Measurements from ENCODE around the gene KPNA5. TPM values are rescaled to one million over a fixed set of nuclear protein-coding genes. Genes with fewer than 3 reads are reported as not detected.
"Not testable (repeated sequence)": the region's sequence is repeated elsewhere in the genome, so short reads cannot be mapped to it uniquely, and the experiment has no call there.

KPNA5 gene
- total RNA-seq, 1 donor from 2014 or later: 21.9 TPM

DNA sequence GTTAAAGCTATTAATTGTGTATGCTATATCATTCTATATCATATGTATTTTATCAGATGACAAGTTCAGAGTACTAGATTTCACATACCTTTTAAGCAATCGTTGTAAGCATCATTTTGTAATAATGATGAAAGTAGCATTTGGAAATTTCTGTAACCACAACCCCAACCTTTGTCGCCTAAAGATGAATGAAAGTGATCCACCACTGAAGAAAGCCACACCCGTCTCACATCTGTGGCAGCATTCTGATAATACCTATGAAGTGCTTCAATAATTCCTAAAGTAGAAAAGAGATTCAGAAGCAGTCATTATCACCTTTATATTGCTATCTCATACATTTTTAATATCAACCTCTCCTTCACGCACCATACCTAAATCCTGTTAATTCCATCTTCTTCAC, 29.1 kb upstream of the KPNA5 start:
- no peak for DNase-seq
- Mint-ChIP-seq H3K4me1 (ENCODE audit: low read depth, unreplicated experiment) (no peaks in the 10 kb centered on the region), H3K9me3 (ENCODE audit: unreplicated experiment) (no peaks in the 10 kb centered on the region), H3K4me3 (ENCODE audit: unreplicated experiment) (no peak overlapping the region), H3K27me3 (ENCODE audit: unreplicated experiment) (no peaks in the 10 kb centered on the region), H3K36me3 (ENCODE audit: unreplicated experiment) (no peaks in the 10 kb centered on the region), H3K27ac (ENCODE audit: unreplicated experiment) (no peak overlapping the region)
- TF ChIP-seq, protein P1, sequence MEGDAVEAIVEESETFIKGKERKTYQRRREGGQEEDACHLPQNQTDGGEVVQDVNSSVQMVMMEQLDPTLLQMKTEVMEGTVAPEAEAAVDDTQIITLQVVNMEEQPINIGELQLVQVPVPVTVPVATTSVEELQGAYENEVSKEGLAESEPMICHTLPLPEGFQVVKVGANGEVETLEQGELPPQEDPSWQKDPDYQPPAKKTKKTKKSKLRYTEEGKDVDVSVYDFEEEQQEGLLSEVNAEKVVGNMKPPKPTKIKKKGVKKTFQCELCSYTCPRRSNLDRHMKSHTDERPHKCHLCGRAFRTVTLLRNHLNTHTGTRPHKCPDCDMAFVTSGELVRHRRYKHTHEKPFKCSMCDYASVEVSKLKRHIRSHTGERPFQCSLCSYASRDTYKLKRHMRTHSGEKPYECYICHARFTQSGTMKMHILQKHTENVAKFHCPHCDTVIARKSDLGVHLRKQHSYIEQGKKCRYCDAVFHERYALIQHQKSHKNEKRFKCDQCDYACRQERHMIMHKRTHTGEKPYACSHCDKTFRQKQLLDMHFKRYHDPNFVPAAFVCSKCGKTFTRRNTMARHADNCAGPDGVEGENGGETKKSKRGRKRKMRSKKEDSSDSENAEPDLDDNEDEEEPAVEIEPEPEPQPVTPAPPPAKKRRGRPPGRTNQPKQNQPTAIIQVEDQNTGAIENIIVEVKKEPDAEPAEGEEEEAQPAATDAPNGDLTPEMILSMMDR (IDR thresholded peaks at IDR 0.05; ENCODE audit: partially characterized antibody, unreplicated experiment): no peak

DNA sequence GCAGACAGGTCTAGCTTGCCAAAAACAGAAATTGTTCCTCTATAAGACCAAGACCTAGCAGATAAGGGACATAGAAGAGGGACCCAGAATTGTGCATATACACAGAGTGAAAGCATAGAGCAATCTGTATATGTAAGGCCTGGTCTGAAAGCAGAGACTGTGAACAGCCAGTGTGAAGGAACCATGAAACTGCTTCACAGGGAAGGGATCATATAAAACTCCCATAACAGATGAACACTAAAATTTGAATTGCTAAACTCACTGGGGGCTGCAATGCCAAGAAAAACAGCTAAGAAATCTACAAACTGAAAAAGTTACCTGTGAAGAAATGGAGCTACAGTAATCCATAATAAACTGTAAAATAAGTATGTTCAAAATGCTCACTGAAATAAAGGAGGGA, 19.4 kb upstream of the KPNA5 start:
- H3K36me3 Mint-ChIP-seq (ENCODE audit: unreplicated experiment): no peaks in the 10 kb centered on the region
- peaks cover 3% of the 10 kb centered on the region for H3K27me3 Mint-ChIP-seq (ENCODE audit: unreplicated experiment)
- TF ChIP-seq, protein P1 (IDR thresholded peaks at IDR 0.05; ENCODE audit: partially characterized antibody, unreplicated experiment): no peak
- no peak overlapping the region for H3K4me3 Mint-ChIP-seq (ENCODE audit: unreplicated experiment)
- no peak for DNase-seq
- H3K27ac Mint-ChIP-seq (ENCODE audit: unreplicated experiment): no peak overlapping the region
- no peaks in the 10 kb centered on the region for H3K9me3 Mint-ChIP-seq (ENCODE audit: unreplicated experiment)
- H3K4me1 Mint-ChIP-seq (ENCODE audit: low read depth, unreplicated experiment): peaks cover 8% of the 10 kb centered on the region

DNA sequence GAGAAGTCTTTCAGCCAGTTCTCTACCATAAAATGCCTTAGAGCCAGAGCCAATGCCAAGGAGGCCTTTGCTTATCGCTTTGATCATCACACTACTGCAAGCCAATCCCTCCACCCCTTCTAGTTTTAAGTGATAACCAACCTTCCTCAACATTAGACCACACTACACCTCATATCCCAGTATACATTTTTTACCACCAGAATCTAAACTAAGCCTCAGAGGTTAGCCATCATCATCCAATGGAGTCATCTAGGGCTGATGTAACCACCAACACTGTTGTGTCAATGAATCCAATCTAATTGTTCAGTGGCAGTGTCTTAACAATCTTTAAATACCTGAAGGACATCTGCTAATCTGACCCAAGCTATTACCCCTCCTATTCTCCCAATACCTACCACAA, 18.8 kb upstream of the KPNA5 start:
- DNase-seq: no peak
- Mint-ChIP-seq H3K9me3 (ENCODE audit: unreplicated experiment) (no peaks in the 10 kb centered on the region), H3K27me3 (ENCODE audit: unreplicated experiment) (peaks cover 3% of the 10 kb centered on the region), H3K27ac (ENCODE audit: unreplicated experiment) (no peak overlapping the region), H3K4me1 (ENCODE audit: low read depth, unreplicated experiment) (peaks cover 8% of the 10 kb centered on the region), H3K4me3 (ENCODE audit: unreplicated experiment) (no peak overlapping the region), H3K36me3 (ENCODE audit: unreplicated experiment) (no peaks in the 10 kb centered on the region)
- TF ChIP-seq, protein P1 (IDR thresholded peaks at IDR 0.05; ENCODE audit: partially characterized antibody, unreplicated experiment): no peak

DNA sequence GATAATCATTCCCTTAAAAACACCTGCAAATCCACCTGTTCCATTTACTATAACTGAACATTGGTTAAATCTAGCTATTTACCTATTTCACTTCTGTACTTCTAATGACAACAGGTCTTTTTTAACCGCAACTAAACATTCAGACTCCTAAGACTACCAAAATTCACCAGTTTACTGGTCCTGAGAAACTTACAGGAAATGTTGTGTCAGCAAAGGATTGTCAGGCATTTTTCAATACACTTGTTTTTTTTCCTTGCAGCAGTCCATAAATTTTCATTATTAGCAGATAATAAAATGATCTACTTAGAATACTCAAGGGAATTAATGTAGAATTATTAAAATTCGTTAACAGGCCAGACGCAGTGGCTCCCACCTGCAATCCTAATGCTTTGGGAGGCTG, 17.7 kb upstream of the KPNA5 start:
- TF ChIP-seq, protein P1 (IDR thresholded peaks at IDR 0.05; ENCODE audit: partially characterized antibody, unreplicated experiment): no peak
- H3K9me3 Mint-ChIP-seq (ENCODE audit: unreplicated experiment): no peaks in the 10 kb centered on the region
- H3K36me3 Mint-ChIP-seq (ENCODE audit: unreplicated experiment): no peaks in the 10 kb centered on the region
- no peak for DNase-seq
- H3K27ac Mint-ChIP-seq (ENCODE audit: unreplicated experiment): no peak overlapping the region
- no peak overlapping the region for H3K4me3 Mint-ChIP-seq (ENCODE audit: unreplicated experiment)
- H3K4me1 Mint-ChIP-seq (ENCODE audit: low read depth, unreplicated experiment): peaks cover 9% of the 10 kb centered on the region
- peaks cover 3% of the 10 kb centered on the region for H3K27me3 Mint-ChIP-seq (ENCODE audit: unreplicated experiment)

DNA sequence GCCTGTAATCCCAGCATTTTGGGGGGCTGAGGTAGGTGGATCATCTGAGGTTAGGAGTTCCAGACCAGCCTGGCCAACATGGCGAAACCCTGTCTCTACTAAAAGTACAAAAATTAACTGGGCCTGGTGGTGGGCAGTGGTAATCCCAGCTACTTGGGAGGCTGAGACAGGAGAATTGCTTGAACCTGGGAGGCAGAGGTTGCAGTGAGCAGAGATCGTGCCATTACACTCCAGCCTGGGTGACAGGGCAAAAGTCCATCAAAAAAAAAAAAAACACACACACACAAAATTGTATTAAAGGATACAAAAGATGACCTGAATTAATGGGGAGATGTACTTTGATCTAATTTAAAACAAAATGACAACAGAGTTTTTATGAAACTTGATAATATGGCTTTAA, 16.8 kb upstream of the KPNA5 start:
- not testable (repeated sequence) for H3K4me1 Mint-ChIP-seq (ENCODE audit: low read depth, unreplicated experiment); H3K4me3 Mint-ChIP-seq (ENCODE audit: unreplicated experiment); DNase-seq; H3K27ac Mint-ChIP-seq (ENCODE audit: unreplicated experiment); H3K9me3 Mint-ChIP-seq (ENCODE audit: unreplicated experiment); H3K36me3 Mint-ChIP-seq (ENCODE audit: unreplicated experiment); H3K27me3 Mint-ChIP-seq (ENCODE audit: unreplicated experiment)

DNA sequence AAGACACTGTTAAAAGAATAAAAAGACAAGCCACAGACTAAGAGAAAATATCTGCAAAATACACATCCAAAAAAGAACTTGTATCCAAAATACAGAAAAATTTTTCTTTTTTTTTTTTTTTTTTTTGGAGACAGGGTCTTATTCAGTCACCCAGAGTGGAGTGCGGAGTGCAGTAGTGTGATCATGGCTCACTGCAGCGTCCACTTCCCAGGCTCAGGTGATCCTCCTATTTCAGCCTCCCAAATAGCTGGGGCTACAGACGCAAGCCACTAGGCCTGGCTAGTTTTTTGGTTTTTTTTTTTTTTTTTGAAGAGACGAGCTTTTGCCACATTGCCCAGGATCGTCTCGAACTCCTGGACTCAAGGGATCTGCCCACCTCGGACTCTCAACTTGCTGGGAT, 15.5 kb upstream of the KPNA5 start:
- TF ChIP-seq, protein P1 (IDR thresholded peaks at IDR 0.05; ENCODE audit: partially characterized antibody, unreplicated experiment): no peak
- no peak for DNase-seq
- Mint-ChIP-seq H3K9me3 (ENCODE audit: unreplicated experiment) (no peaks in the 10 kb centered on the region), H3K4me1 (ENCODE audit: low read depth, unreplicated experiment) (peaks cover 9% of the 10 kb centered on the region), H3K4me3 (ENCODE audit: unreplicated experiment) (peak overlapping the region; percentile 25), H3K36me3 (ENCODE audit: unreplicated experiment) (no peaks in the 10 kb centered on the region), H3K27me3 (ENCODE audit: unreplicated experiment) (no peaks in the 10 kb centered on the region), H3K27ac (ENCODE audit: unreplicated experiment) (no peak overlapping the region)
